ENCODE measurements around the gene DNAJB12. TPM values are rescaled to one million over a fixed set of nuclear protein-coding genes. Genes with fewer than 3 reads are reported as not detected.

The DNAJB12 gene
- total and polyA plus RNA-seq, 10 of the 15 experiments (the other 5 are each of a cell fraction or from before 2014, with no cell fraction given): 4.6 to 31.6 (median 18.8) TPM

DNA sequence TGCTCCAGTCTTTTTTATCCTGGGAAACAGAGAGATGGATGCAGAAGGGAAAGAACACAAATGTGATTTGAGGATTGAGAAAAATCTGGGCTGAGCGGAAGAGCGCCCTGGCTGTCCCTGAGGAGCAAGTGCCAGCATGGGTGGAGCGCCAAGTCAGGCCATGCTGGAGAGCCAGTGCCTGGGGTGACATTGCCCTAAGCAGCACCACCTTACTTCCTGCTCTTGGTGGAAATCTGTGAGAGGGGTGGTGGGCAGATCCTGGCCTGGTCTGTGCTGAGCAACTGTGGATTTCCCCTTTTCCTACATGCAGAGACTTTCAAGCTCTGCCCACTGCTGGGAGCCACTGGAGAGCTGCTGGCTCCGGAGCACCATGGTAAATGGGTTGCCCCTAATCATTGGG, 44.1 kb downstream of the DNAJB12 start:
- Histone ChIP-seq H3K4me3 (no peak overlapping the region), H3K9ac (ENCODE audit: control insufficient read depth, insufficient read depth, low read length) (no peak overlapping the region), H3K4me2 (ENCODE audit: control insufficient read depth, insufficient read depth) (no peak overlapping the region), H4K20me1 (ENCODE audit: control insufficient read depth, insufficient read depth) (no peaks in the 10 kb centered on the region), H3K9me3 (replicated peaks; ENCODE audit: control insufficient read depth, insufficient read depth, low read length) (no peaks in the 10 kb centered on the region), H3K27ac (ENCODE audit: control insufficient read depth, insufficient read depth) (no peak overlapping the region), H3K27me3 (replicated peaks in 1 of 2; ENCODE audit: control insufficient read depth in 2 of 2, insufficient read depth in 2 of 2, low read length in 1 of 2) (no peaks in the 10 kb centered on the region), H3K4me1 (ENCODE audit: control insufficient read depth, insufficient read depth, low read length) (peaks cover 5% of the 10 kb centered on the region), H3K36me3 (ENCODE audit: control insufficient read depth in 2 of 2, insufficient read depth in 2 of 2, low read length in 1 of 2) (no peaks in the 10 kb centered on the region), H2AFZ (ENCODE audit: control insufficient read depth, low read depth, low read length) (no peak overlapping the region), H3K79me2 (ENCODE audit: control insufficient read depth, insufficient read depth, low read length) (no peaks in the 10 kb centered on the region)
- POLR2A ChIA-PET: interaction anchor here (0.5 to 0.6 kb wide), 2 partner anchors 28 to 55 kb away, joined by 4 to 5 read pairs; no protein-coding TSS in a partner anchor
- TF ChIP-seq ZSCAN29 (IDR thresholded peaks at IDR 0.05) (no peak), ZNF207 (IDR thresholded peaks at IDR 0.05; ENCODE audit: borderline replicate concordance) (no peak), RFX5 (IDR thresholded peaks at IDR 0.05; ENCODE audit: low read depth, low read length) (no peak), KDM1A (IDR thresholded peaks at IDR 0.05; ENCODE audit: borderline replicate concordance) (no peak)
- TF ChIP-seq, protein P1, sequence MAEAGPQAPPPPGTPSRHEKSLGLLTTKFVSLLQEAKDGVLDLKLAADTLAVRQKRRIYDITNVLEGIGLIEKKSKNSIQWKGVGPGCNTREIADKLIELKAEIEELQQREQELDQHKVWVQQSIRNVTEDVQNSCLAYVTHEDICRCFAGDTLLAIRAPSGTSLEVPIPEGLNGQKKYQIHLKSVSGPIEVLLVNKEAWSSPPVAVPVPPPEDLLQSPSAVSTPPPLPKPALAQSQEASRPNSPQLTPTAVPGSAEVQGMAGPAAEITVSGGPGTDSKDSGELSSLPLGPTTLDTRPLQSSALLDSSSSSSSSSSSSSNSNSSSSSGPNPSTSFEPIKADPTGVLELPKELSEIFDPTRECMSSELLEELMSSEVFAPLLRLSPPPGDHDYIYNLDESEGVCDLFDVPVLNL (IDR thresholded peaks at IDR 0.05; ENCODE audit: low read depth, low read length): no peak
- TF ChIP-seq, protein P2, sequence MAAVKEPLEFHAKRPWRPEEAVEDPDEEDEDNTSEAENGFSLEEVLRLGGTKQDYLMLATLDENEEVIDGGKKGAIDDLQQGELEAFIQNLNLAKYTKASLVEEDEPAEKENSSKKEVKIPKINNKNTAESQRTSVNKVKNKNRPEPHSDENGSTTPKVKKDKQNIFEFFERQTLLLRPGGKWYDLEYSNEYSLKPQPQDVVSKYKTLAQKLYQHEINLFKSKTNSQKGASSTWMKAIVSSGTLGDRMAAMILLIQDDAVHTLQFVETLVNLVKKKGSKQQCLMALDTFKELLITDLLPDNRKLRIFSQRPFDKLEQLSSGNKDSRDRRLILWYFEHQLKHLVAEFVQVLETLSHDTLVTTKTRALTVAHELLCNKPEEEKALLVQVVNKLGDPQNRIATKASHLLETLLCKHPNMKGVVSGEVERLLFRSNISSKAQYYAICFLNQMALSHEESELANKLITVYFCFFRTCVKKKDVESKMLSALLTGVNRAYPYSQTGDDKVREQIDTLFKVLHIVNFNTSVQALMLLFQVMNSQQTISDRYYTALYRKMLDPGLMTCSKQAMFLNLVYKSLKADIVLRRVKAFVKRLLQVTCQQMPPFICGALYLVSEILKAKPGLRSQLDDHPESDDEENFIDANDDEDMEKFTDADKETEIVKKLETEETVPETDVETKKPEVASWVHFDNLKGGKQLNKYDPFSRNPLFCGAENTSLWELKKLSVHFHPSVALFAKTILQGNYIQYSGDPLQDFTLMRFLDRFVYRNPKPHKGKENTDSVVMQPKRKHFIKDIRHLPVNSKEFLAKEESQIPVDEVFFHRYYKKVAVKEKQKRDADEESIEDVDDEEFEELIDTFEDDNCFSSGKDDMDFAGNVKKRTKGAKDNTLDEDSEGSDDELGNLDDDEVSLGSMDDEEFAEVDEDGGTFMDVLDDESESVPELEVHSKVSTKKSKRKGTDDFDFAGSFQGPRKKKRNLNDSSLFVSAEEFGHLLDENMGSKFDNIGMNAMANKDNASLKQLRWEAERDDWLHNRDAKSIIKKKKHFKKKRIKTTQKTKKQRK (IDR thresholded peaks at IDR 0.05; ENCODE audit: low read depth, low read length): no peak
- CTCF ChIA-PET: no interaction called here
- DNase-seq (ENCODE audit: low read depth, low spot score) (no peak), ATAC-seq (no peak), FAIRE-seq (no peak)
- BruUV-seq (replicated peaks): no TSS peak
- in situ Hi-C loops (cut with MboI) (no loop called here), intact Hi-C loops (cut with micrococcal nuclease; ENCODE audit: unreplicated experiment) (no loop called here)
- WGBS (ENCODE audit: insufficient coverage, insufficient replicate concordance, low lambda C conversion rate, missing lambda C conversion rate): 82% methylated on average over 4 of the region's 4 CpGs
- RAD21 ChIA-PET (ENCODE audit: unreplicated experiment): no interaction called here
- SMC1A ChIA-PET (ENCODE audit: uncharacterized antibody, unreplicated experiment): no interaction called here

Measured in GM12878 (cell line).